ENCODE measurements around the gene TMEM213.

Gene TMEM213

DNA sequence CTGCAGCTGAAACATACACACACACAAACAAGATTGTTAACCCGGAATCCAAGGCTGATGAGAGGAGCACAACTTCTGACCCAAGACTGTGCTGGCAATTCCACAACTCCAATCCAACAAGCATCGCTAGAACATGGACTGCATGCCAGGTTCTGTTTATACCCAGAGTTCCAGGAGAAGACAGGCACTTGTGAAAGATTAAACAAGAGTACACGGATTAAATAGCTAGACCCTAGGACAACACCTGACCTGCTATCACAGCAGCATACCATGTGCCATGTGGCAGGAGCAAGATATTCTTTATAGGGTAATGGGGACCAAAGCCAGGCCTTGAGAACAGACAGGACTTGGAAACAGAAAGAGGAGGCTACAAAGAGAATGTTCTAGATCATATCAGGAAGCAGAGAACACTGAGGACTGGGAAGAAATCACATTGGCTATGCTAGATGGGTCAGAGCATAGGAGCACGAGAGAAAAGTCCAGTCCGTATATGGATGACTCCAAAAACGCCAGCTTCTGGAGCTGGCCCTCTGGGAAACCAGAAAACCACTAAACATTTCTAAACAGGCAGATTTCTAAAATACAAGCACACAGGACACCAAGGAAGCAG, 83.9 kb downstream of the TMEM213 start:
- H3K4me3 ChIP-seq (ENCODE audit: low read depth, low read length): no peak overlapping the region
- TF ChIP-seq, protein P1, sequence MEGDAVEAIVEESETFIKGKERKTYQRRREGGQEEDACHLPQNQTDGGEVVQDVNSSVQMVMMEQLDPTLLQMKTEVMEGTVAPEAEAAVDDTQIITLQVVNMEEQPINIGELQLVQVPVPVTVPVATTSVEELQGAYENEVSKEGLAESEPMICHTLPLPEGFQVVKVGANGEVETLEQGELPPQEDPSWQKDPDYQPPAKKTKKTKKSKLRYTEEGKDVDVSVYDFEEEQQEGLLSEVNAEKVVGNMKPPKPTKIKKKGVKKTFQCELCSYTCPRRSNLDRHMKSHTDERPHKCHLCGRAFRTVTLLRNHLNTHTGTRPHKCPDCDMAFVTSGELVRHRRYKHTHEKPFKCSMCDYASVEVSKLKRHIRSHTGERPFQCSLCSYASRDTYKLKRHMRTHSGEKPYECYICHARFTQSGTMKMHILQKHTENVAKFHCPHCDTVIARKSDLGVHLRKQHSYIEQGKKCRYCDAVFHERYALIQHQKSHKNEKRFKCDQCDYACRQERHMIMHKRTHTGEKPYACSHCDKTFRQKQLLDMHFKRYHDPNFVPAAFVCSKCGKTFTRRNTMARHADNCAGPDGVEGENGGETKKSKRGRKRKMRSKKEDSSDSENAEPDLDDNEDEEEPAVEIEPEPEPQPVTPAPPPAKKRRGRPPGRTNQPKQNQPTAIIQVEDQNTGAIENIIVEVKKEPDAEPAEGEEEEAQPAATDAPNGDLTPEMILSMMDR (IDR thresholded peaks at IDR 0.05; ENCODE audit: low read depth, low read length): no peak

GRCh38 chr7:138882249-138882648, 84.5 kb downstream of the TMEM213 start:
- H3K4me3 ChIP-seq (ENCODE audit: low read depth, low read length): no peak overlapping the region
- TF ChIP-seq, protein P1 (IDR thresholded peaks at IDR 0.05; ENCODE audit: low read depth, low read length): no peak

- TF ChIP-seq, protein P1 (IDR thresholded peaks at IDR 0.05; ENCODE audit: low read depth, low read length): 0 out of 2 replicates have a peak, but pooled peaks have one; percentile 11
- H3K4me3 ChIP-seq (ENCODE audit: low read depth, low read length): no peak overlapping the region
Measured at GRCh38 chr7:138885383-138886147, 87.8 kb downstream of the TMEM213 start.

GRCh38 chr7:138886501-138886917, 88.7 kb downstream of the TMEM213 start:
- TF ChIP-seq, protein P1 (IDR thresholded peaks at IDR 0.05; ENCODE audit: low read depth, low read length): peak; percentile 28

DNA sequence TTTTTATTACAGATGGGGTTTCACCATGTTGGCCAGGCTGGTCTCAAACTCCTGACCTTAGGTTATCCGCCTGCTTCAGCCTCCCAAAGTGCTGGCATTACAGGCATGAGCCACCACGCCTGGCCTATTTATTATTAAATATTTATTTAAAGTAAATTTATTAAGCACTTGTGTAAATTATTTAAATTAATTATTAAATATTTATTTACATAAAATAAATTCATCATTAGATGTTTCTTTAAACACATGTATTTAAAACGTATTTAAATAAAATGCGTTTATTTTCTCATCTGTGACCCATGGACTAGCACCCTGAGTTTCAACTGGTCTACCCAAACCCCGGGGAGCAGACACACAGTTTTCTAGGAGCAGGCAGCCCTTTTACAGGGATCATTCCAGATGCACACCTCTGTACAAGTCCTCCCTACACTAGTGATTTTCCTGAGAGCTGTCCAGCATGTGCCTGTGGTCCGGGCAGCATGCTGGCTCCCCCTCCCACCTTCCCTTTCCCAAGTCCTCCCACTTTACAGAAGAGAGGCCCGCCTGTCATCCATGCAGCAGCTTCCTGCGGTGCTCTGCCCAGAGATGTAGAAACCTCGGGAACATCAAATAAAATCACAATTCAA, 89.4 kb downstream of the TMEM213 start:
- TF ChIP-seq, protein P1 (IDR thresholded peaks at IDR 0.05; ENCODE audit: low read depth, low read length): no peak
- H3K4me3 ChIP-seq (ENCODE audit: low read depth, low read length): no peak overlapping the region

More at GRCh38 chr7:138886501-138886917, 88.7 kb downstream of the TMEM213 start:
- no peak overlapping the region for H3K4me3 ChIP-seq (ENCODE audit: low read depth, low read length)

Measured in WI38 (cell line).